GM21619 (cell line): ENCODE results near the gene ZNF646.

Source experiments
- ATAC-seq: cut with Tn5 transposase; IDR thresholded peaks from one replicate; pipeline ENCODE4 v1.9.1; 2021; ENCODE audit not compliant: unreplicated experiment

The ZNF646 gene

GRCh38 chr16:31073970-31074813, at the start of gene ZNF646, which contains the start of gene ZNF668:
Gene ZNF646, plus strand, starts transcription at chr16:31074422. Its CDS starts 1,903 bp downstream, at chr16:31076325.
Gene ZNF668, minus strand, starts transcription at chr16:31074240. Its CDS starts 9,781 bp downstream, at chr16:31064459.
- ATAC-seq: peak; percentile 69

GRCh38 chr16:31025339-31025738, 48.9 kb upstream of the ZNF646 start:
- no peak for ATAC-seq

GRCh38 chr16:31029272-31029671, 45.0 kb upstream of the ZNF646 start:
- no peak for ATAC-seq

- no peak for ATAC-seq
These were observed 42.9 kb upstream of the ZNF646 start for GRCh38 chr16:31031276-31031675.

GRCh38 chr16:31032736-31033708, 41.2 kb upstream of the ZNF646 start, which contains the start of gene STX4:
Gene STX4, plus strand, starts transcription at chr16:31033558. Its CDS starts 248 bp downstream, at chr16:31033806.
- peak; percentile 80 for ATAC-seq

GRCh38 chr16:31033709-31034492, 40.3 kb upstream of the ZNF646 start:
- peak; percentile 39 for ATAC-seq

GRCh38 chr16:31036691-31037090, 37.5 kb upstream of the ZNF646 start:
- ATAC-seq: no peak

GRCh38 chr16:31038993-31039392, 35.2 kb upstream of the ZNF646 start:
- ATAC-seq: no peak

GRCh38 chr16:31042866-31043265, 31.4 kb upstream of the ZNF646 start:
- no peak for ATAC-seq

- ATAC-seq: no peak
These were observed 30.9 kb upstream of the ZNF646 start for GRCh38 chr16:31043352-31043751.

- ATAC-seq: no peak
These were observed 30.2 kb upstream of the ZNF646 start for GRCh38 chr16:31043898-31044481.

GRCh38 chr16:31050280-31051030, 23.8 kb upstream of the ZNF646 start:
- no peak for ATAC-seq

GRCh38 chr16:31052114-31052513, 22.1 kb upstream of the ZNF646 start:
- no peak for ATAC-seq

GRCh38 chr16:31055613-31056012, 18.6 kb upstream of the ZNF646 start:
- ATAC-seq: no peak

GRCh38 chr16:31061126-31061812, 13.0 kb upstream of the ZNF646 start:
- ATAC-seq: no peak

GRCh38 chr16:31061813-31062440, 12.3 kb upstream of the ZNF646 start:
- no peak for ATAC-seq

- ATAC-seq: no peak
These were observed 10.8 kb upstream of the ZNF646 start for GRCh38 chr16:31063495-31063842.

- no peak for ATAC-seq
These were observed 10.2 kb upstream of the ZNF646 start for GRCh38 chr16:31063843-31064611.
